VCaP (cell line): ENCODE measurements around the gene CCDC170.
"Not testable (repeated sequence)": the region's sequence is repeated elsewhere in the genome, so short reads cannot be mapped to it uniquely, and the experiment has no call there.

Experiments
- H3K27ac ChIP-seq: fragments of 450-650 bp; 2 replicates; pipeline ENCODE4 v1.5.1; 2017
- TF ChIP-seq, protein P1 (sequence below): fragments of 450-650 bp; conservative IDR thresholded peaks from 2 replicates; pipeline ENCODE4 v1.5.1; 2017; ENCODE audit warnings: mild to moderate bottlenecking, moderate library complexity

The CCDC170 gene

GRCh38 chr6:151452750-151453427, 40.9 kb upstream of the CCDC170 start:
- H3K27ac ChIP-seq, result peak overlapping the region; percentile 90
- TF ChIP-seq, protein P1, sequence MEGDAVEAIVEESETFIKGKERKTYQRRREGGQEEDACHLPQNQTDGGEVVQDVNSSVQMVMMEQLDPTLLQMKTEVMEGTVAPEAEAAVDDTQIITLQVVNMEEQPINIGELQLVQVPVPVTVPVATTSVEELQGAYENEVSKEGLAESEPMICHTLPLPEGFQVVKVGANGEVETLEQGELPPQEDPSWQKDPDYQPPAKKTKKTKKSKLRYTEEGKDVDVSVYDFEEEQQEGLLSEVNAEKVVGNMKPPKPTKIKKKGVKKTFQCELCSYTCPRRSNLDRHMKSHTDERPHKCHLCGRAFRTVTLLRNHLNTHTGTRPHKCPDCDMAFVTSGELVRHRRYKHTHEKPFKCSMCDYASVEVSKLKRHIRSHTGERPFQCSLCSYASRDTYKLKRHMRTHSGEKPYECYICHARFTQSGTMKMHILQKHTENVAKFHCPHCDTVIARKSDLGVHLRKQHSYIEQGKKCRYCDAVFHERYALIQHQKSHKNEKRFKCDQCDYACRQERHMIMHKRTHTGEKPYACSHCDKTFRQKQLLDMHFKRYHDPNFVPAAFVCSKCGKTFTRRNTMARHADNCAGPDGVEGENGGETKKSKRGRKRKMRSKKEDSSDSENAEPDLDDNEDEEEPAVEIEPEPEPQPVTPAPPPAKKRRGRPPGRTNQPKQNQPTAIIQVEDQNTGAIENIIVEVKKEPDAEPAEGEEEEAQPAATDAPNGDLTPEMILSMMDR, result no peak

GRCh38 chr6:151455751-151456398, 37.9 kb upstream of the CCDC170 start:
- not testable (repeated sequence) for H3K27ac ChIP-seq

DNA sequence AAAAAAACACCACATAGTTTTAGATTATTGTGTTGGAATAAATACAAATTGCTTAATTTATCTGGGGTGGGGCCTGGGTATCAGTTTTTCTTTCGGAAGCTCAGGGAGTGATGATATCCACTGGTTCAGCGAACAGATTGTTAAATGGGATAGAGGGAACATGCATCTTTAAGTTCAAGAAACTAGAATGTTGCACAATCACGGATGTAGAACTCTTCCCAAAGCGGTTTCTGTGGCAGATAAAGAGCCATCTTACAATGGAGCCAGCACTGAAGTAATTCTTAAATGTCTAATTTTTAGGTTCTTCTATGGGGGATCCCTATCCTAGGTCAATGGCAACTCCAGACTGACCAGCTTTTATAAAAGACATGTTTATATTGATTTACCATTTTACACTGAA, 32.1 kb upstream of the CCDC170 start:
- TF ChIP-seq, protein P1, result no peak
- no peak overlapping the region for H3K27ac ChIP-seq

DNA sequence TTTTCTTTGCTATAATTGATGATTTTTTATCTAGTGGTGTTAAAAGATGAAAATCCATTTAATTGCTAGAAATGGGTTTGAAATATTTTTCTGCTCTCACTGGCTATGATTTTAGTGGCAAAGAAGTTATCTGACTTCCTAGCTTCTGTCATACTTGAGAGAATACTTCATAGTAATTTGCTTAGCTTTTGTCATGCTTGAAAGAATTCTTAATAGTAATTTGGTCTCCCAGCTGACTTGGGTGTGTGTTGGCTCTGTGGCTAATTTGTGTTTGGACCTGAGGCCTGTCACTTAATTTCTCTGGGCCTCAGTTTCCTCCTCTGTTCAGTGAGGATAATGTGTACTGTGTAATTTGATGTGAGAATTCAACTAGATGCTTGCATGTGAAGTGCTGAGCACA, 29.1 kb upstream of the CCDC170 start:
- no peak overlapping the region for H3K27ac ChIP-seq
- TF ChIP-seq, protein P1, result no peak

DNA sequence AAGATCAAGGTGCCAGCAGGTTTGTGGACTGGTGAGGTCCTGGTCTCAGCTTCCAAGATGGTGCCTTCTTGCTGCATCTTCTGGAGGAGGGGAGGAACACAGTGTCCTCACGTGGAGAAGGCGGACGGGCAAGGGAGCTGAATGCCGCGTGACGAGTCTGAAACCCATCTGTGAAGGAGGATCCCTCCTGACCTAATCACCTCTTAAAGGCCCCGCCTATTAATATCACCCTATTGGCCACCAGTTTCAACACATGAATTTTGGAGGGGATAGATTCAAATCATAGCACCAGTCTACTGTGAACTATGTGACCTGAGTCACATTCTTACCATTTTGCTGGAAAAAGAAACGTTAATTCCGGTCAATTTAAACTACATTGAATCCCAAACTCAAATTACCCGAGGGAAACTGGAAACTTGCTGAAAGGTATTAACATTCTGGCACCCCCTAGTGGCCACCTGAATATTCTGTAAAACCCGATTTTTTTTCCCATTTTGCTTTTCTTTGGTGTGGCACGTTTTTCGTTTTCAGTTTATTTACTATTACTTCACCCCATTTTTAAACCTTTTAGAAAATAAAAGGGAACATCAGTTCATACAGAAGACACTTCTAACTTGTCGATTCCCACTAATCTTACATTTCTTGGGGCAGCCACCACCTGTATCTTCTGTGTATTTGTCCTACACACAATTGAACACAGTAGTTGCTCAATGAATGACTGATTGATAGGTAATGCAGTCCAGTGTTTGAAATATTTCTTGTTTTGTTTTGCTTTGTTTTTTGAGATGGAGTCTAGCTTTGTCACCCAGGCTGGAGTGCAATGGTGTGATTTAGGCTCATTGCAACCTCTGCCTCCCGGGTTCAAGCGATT, 17.9 kb upstream of the CCDC170 start:
- no peak overlapping the region for H3K27ac ChIP-seq
- TF ChIP-seq, protein P1, result peak; percentile 82

GRCh38 chr6:151477726-151478125, 16.1 kb upstream of the CCDC170 start:
- TF ChIP-seq, protein P1, result no peak
- H3K27ac ChIP-seq, result no peak overlapping the region

GRCh38 chr6:151478670-151479069, 15.1 kb upstream of the CCDC170 start:
- TF ChIP-seq, protein P1, result no peak
- H3K27ac ChIP-seq, result no peak overlapping the region
